ENCODE results near the gene IL17RE.

GRCh38 chr3:9947025-9947995 lies 44.7 kb downstream of the IL17RE start:
- TF ChIP-seq CTCF (conservative IDR thresholded peaks at IDR 0.05; ENCODE audit: low read depth, low read length), result peak; percentile 51
- TF ChIP-seq EZH2 (IDR thresholded peaks at IDR 0.05; ENCODE audit: borderline replicate concordance, low read depth, low read length, poor library complexity, severe bottlenecking), result no peak
